SH-SY5Y (cell line): ENCODE measurements around the gene ISOC2.

Experiments used
- GATA2 ChIP-seq: IDR thresholded peaks from 2 replicates; pipeline ENCODE4 v1.6.1; 2011; ENCODE audit warnings: mild to moderate bottlenecking, low read depth, low read length
- GATA3 ChIP-seq: IDR thresholded peaks from 2 replicates; pipeline ENCODE4 v1.6.1; 2011; ENCODE audit warnings: low read depth, mild to moderate bottlenecking, low read length, moderate library complexity

DNA sequence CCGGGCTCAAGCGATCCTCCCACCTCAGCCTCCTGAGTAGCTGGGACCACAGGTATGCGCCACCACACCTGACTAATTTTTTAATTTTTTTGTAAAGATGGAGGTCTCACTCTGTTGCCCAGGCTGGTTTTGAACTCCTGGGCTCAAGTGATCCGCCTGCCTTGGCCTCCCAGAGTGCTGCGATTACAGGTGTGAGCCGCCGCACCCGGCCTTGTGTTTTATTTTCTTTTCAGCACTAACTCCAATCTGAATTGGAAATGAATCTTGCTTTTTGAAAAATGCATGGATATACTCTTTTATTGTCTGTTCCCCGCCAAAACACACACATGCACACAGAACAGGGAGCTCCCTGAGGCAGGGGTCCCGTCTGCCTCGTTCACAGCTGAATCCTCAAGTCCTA lies 1.3 kb upstream of the ISOC2 start:
- TF ChIP-seq GATA2 (no peak), GATA3 (no peak)
